Fibroblast of lung (primary cell): ENCODE results near the gene PCSK5. TPM values are rescaled to one million over a fixed set of nuclear protein-coding genes. Genes with fewer than 3 reads are reported as not detected.

Experiments
- DNase-seq, 2 donors: peaks; one replicate each; pipeline versions ENCODE4 v3.0.0 to v3.0.0-alpha.2; 2010; ENCODE audit warnings: low read depth in 2 of 2
- H2AFZ ChIP-seq: 2 replicates; pipeline ENCODE4 v1.5.1; 2012; ENCODE audit warnings: low read length, control low read depth, inconsistent platforms
- H3K27ac ChIP-seq: 2 replicates; pipeline ENCODE4 v1.5.1; 2011; ENCODE audit warnings: low read length, control low read depth; ENCODE audit not compliant: insufficient read depth
- H3K27me3 ChIP-seq: 2 replicates; pipeline ENCODE4 v1.5.1; 2011; ENCODE audit warnings: mild to moderate bottlenecking, low read length; ENCODE audit not compliant: control insufficient read depth, insufficient read depth
- H3K36me3 ChIP-seq: 2 replicates; pipeline ENCODE4 v1.5.1; 2011; ENCODE audit warnings: low read length; ENCODE audit not compliant: control insufficient read depth, insufficient read depth
- H3K4me1 ChIP-seq: 2 replicates; pipeline ENCODE4 v1.5.1; 2011; ENCODE audit warnings: low read length; ENCODE audit not compliant: control insufficient read depth, insufficient read depth; ENCODE audit errors: extremely low read depth
- H3K4me2 ChIP-seq: 2 replicates; pipeline ENCODE4 v1.5.1; 2011; ENCODE audit warnings: low read length, control low read depth; ENCODE audit not compliant: insufficient read depth; ENCODE audit errors: extremely low read depth
- H3K4me3 ChIP-seq, 4 experiments: fragments of 200-600 bp in 1 of 4; sonication (generic) in 1 of 4; replicated peaks in 1 of 4; 2 replicates each; pipeline ENCODE4 v1.5.1; 2011 to 2016; ENCODE audit warnings: low read length in 4 of 4, low read depth in 3 of 4, mild to moderate bottlenecking in 3 of 4, control low read depth in 2 of 4, inconsistent platforms in 1 of 4, mixed read lengths in 1 of 4; ENCODE audit not compliant: insufficient read depth in 1 of 4; ENCODE audit errors: control extremely low read depth in 1 of 4
- H3K79me2 ChIP-seq: 2 replicates; pipeline ENCODE4 v1.5.1; 2012; ENCODE audit warnings: mild to moderate bottlenecking, low read length, inconsistent platforms; ENCODE audit not compliant: control insufficient read depth, insufficient read depth
- H3K9ac ChIP-seq: 2 replicates; pipeline ENCODE4 v1.5.1; 2011; ENCODE audit warnings: mild to moderate bottlenecking, low read length, control low read depth; ENCODE audit not compliant: insufficient read depth
- H3K9me3 ChIP-seq: 2 replicates; pipeline ENCODE4 v1.5.1; 2012; ENCODE audit warnings: low read depth, low read length; ENCODE audit not compliant: control insufficient read depth, insufficient read depth
- H4K20me1 ChIP-seq: 2 replicates; pipeline ENCODE4 v1.5.1; 2011; ENCODE audit warnings: low read length; ENCODE audit not compliant: control insufficient read depth, insufficient read depth; ENCODE audit errors: extremely low read depth
- EZH2 ChIP-seq: IDR thresholded peaks from 2 replicates; pipeline ENCODE4 v1.5.1; 2012; ENCODE audit warnings: low read length, control low read depth, mild to moderate bottlenecking; ENCODE audit errors: missing control alignments
- polyA plus RNA-seq, 2 donors: library from polyadenylated mRNA; depleted of rRNA in 1 of 2; stranded (reverse) in 1 of 2; unstranded in 1 of 2; fragments of >200 nt; gene quantifications; 2 replicates each; pipeline ENCODE4 v1.2.1, GENCODE V29; 2011 to 2012; ENCODE audit warnings: missing spikeins in 1 of 2
- total RNA-seq: library from RNA; depleted of rRNA; stranded (reverse); fragments of >200 nt; gene quantifications from 2 replicates; pipeline ENCODE4 v1.2.1, GENCODE V29; 2014
- TF ChIP-seq, protein P1 (sequence below), 2 donors: IDR thresholded peaks in 1 of 2; conservative IDR thresholded peaks in 1 of 2; 1 replicate in 1 of 2; 2 replicates in 1 of 2; pipeline ENCODE4 v1.5.1; 2011 to 2012; ENCODE audit warnings: low read length in 2 of 2, control low read depth in 1 of 2, inconsistent platforms in 1 of 2, low read depth in 1 of 2, mild to moderate bottlenecking in 1 of 2

The PCSK5 gene
- total and polyA plus RNA-seq, 2 donors (not counting 1 experiment from before 2014, with no cell fraction given) = 3.1 to 4.8 TPM

DNA sequence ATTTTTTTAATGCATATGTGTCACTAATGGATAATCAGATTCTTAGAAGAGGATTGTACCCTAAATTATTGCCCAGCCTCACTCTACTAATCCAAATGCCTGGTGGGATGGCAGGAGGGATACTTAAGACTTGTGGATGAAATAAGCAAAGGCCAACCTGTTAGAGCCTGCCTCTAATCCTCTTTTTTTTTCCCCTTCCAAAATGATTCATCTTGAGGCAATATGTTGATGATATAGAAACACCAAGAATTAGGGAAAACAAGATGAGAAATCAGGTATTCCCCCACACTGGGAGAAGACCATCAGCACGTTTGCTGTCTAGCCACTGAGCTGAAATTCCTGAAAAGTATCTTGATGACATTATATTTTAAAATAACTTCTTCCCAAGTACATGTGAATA is 451.7 kb downstream of the PCSK5 start:
- Histone ChIP-seq H3K4me3 (no peak overlapping the region), H3K9ac (no peak overlapping the region), H3K27ac (no peak overlapping the region), H3K79me2 (no peaks in the 10 kb centered on the region), H3K27me3 (no peaks in the 10 kb centered on the region), H2AFZ (no peak overlapping the region), H3K9me3 (no peaks in the 10 kb centered on the region), H4K20me1 (no peaks in the 10 kb centered on the region), H3K36me3 (no peaks in the 10 kb centered on the region), H3K4me2 (no peak overlapping the region), H3K4me1 (no peaks in the 10 kb centered on the region)
- TF ChIP-seq, protein P1, sequence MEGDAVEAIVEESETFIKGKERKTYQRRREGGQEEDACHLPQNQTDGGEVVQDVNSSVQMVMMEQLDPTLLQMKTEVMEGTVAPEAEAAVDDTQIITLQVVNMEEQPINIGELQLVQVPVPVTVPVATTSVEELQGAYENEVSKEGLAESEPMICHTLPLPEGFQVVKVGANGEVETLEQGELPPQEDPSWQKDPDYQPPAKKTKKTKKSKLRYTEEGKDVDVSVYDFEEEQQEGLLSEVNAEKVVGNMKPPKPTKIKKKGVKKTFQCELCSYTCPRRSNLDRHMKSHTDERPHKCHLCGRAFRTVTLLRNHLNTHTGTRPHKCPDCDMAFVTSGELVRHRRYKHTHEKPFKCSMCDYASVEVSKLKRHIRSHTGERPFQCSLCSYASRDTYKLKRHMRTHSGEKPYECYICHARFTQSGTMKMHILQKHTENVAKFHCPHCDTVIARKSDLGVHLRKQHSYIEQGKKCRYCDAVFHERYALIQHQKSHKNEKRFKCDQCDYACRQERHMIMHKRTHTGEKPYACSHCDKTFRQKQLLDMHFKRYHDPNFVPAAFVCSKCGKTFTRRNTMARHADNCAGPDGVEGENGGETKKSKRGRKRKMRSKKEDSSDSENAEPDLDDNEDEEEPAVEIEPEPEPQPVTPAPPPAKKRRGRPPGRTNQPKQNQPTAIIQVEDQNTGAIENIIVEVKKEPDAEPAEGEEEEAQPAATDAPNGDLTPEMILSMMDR (conservative IDR thresholded peaks at IDR 0.05 in 1 of 2, IDR thresholded peaks at IDR 0.05 in 1 of 2; ENCODE audit: low read depth in 1 of 2, low read length in 2 of 2) = no peak
- TF ChIP-seq EZH2 = no peak
- DNase-seq = no peak

DNA sequence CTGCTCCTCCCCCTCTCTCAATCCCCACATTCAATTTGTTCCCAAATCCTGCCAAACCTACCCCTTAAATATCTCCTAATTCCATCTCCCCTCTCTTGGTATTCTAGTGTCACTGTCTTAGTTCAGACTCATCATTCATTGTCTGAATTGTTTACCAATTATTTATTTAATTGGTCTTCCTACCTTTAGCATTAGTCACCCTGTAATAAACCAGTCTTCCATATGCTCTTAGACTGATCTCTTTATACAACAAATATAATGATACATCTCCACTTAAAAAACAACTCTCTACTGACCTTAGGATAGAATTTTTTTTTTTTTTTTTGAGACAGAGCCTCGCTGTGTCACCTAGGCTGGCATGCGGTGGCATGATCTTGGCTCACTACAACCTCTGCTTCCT is 452.4 kb downstream of the PCSK5 start:
- H3K36me3 ChIP-seq = no peaks in the 10 kb centered on the region
- no peaks in the 10 kb centered on the region for H4K20me1 ChIP-seq
- no peak overlapping the region for H3K9ac ChIP-seq
- H3K4me1 ChIP-seq = no peaks in the 10 kb centered on the region
- DNase-seq = no peak
- H3K27me3 ChIP-seq = no peaks in the 10 kb centered on the region
- H3K79me2 ChIP-seq = no peaks in the 10 kb centered on the region
- no peaks in the 10 kb centered on the region for H3K9me3 ChIP-seq
- TF ChIP-seq, protein P1 (conservative IDR thresholded peaks at IDR 0.05 in 1 of 2, IDR thresholded peaks at IDR 0.05 in 1 of 2; ENCODE audit: low read depth in 1 of 2, low read length in 2 of 2) = no peak
- TF ChIP-seq EZH2 = no peak
- H2AFZ ChIP-seq = no peak overlapping the region
- H3K27ac ChIP-seq = no peak overlapping the region
- H3K4me2 ChIP-seq = no peak overlapping the region
- no peak overlapping the region for H3K4me3 ChIP-seq

DNA sequence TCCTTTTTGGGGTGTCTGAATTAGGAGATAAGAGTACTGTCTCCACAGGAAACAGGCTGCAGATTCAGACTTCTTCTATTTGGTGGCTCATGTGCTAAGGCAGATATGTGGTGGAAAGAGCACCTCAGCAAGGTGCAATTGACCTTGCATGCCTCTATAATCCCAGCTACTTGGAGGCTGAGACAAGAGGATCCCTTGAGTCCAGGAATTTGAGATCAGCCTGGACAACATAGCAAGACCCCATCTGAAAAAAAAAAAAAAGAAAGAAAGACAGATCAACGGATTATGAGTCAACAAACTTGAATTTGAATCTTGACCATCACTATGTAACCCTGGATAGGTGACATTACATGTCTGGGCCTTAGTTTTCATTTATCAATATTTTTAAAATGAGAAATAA is 459.4 kb downstream of the PCSK5 start:
- Histone ChIP-seq H3K4me1 (no peaks in the 10 kb centered on the region), H3K9me3 (no peaks in the 10 kb centered on the region), H3K27ac (no peak overlapping the region), H3K79me2 (no peaks in the 10 kb centered on the region), H3K27me3 (peaks cover 7% of the 10 kb centered on the region), H3K4me2 (no peak overlapping the region), H3K9ac (no peak overlapping the region), H3K4me3 (no peak overlapping the region), H4K20me1 (no peaks in the 10 kb centered on the region), H3K36me3 (no peaks in the 10 kb centered on the region), H2AFZ (no peak overlapping the region)
- no peak for DNase-seq
- no peak for TF ChIP-seq EZH2
- TF ChIP-seq, protein P1 (conservative IDR thresholded peaks at IDR 0.05 in 1 of 2, IDR thresholded peaks at IDR 0.05 in 1 of 2; ENCODE audit: low read depth in 1 of 2, low read length in 2 of 2) = no peak
